ENCODE results near the gene TMEM41B.
"Not testable (repeated sequence)": the region's sequence is repeated elsewhere in the genome, so short reads cannot be mapped to it uniquely, and the experiment has no call there.

Gene TMEM41B, protein sequence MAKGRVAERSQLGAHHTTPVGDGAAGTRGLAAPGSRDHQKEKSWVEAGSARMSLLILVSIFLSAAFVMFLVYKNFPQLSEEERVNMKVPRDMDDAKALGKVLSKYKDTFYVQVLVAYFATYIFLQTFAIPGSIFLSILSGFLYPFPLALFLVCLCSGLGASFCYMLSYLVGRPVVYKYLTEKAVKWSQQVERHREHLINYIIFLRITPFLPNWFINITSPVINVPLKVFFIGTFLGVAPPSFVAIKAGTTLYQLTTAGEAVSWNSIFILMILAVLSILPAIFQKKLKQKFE

DNA sequence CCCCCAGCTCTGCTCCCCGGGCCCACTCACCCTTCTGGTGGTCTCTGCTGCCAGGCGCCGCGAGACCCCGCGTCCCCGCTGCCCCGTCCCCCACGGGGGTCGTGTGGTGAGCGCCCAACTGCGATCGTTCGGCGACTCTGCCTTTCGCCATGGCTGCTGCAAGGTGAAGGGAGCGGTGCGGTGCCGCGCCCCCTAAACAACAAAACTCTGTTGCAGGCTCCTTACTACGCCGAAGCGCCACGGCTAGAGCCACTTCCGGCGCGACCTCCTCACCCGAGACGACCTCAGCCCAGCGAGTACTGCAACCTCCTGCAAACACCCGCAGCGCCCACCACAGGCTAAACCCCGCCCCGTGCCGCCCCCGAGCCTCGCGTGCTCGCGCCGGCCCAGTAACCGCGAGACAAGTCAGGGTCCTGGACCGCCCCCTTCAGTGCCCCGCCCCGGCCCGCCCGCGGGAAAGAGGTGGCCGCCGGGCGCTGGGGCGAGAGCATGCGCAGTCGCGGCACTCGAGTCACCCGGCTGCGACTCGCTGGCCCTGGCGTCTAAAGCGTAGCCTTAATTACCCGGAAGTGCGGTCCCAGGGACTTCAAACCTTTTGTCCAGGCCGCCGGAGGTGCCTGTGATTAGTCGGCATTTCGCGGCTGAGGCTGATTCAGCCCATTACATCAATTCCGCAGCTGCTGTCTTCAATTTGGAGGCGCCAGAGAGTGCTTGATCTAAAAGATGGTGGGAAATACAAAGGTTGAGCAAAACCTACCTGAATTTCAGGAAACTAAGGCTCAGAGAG lies at the start of gene TMEM41B:
Gene TMEM41B (minus strand): TSS at position 303 of the 787 bp plus-strand sequence. CDS start 152 bp downstream, at position 151.
- peak; percentile 95 for DNase-seq

DNA sequence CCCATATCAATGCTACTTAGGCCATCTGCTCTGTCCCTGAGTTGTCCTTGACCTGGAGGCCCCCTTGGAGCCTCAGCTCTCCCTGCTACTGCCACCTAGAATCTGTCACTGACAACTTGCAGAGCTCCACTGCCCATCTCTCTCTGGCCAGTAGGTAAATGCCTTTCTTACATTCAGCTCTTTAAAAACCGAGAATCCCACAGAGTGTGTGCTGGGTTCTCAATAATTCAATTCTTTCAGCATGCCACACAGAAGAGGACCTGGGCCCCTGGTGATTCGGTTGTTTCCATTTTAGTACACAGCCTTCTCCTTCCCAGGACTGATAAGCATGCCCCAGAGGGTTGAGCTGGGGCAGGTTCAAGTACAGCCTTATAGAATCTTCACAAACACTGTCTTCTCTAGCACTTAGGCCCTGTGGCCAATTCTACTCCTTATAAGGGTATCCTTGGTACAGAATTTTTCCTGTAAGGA lies 48.0 kb upstream of the TMEM41B start:
- DNase-seq = no peak

DNA sequence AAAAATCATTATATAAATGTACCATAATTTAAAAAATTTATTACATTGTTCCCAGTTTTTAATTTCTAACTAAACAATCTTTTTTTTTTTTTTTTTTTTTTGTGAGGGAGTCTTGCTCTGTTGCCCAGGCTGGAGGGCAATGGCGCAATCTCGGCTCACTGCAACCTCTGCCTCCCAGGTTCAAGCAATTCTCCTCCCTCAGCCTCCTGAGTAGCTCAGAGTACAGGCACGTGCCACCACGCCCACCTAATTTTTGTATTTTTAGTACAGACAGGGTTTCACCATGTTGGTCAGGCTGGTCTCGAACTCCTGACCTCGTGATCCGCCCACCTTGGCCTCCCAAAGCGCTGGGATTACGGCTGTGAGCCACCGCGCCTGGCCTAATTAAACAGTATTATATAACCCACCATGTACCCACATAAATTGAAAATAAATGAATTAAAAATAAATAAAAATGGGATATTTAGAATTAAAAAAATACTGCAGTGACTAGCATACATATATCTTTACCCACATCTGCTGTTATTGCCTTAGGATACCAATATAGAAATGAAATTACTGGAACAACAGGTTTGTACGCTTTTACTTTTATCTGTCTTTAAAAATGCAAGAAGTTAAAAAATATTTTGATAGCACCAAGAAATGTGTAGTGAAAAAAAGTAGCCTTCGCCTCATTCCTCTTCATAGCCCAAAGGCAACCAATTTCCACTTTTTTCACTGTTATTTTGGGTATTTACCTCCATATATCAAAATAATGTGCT lies 46.6 kb upstream of the TMEM41B start:
- DNase-seq = not testable (repeated sequence)

DNA sequence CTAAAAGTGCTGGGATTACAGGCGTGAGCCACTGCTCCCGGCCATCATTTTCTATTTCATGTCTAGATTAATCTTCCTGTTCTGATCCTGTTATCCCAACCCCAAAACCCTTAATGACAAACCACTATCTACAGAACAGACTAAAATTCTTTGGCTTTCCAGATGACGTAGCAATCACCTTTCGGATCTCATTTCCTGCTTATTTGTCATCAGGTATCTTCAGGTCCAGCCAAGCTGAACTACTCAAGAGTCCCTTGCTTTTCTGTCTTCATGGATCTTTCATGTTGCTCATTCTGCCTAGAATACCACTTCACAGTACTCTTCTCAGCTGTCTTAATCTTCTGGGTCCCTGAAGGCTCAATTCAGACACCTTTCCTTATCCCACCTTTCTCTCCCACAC lies 42.6 kb upstream of the TMEM41B start:
- DNase-seq = no peak

DNA sequence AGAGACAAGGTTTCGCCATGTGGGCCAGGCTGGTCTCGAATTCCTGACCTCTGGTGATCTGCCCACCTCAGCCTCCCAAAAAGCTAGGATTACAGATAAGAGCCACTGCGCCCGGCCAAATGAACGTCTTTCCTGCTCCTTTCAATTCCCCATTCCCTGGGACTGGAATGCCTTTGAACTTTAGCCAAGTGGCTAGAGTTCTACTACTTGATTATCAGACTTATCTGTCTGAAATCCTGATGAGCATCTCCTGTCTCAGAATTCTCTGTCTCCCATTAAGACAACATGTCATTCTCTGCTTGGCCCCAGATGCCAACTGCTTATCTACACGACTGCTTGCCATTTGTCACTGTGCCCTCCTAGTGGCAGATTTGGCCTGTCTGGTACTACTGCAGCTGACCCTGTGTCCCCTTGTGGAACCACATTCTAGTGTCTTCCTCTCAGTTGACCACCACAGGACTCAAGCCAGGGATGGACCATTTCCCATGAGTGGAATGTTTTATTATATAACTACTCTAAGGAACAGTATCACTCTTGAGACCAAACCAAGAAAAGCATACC lies 37.0 kb upstream of the TMEM41B start:
- DNase-seq = no peak

DNA sequence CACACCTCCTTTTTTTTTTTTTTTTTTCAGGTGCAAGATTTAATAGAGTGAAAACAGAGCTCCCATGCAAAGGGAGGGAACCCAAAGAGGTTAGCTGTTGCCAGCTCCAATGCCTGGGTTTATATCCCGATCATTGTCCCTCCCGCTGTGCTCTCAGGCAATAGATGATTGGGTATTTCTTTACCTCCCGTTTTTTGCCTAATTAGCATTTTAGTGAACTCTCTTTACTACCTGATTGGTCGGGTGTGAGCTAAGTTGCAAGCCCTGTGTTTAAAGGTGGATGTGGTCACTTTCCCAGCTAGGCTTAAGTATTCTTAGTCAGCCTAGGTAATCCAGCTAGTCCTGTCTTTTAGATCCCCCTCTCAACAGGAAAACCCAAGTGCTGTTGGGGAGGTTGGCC lies 33.4 kb upstream of the TMEM41B start:
- DNase-seq = not testable (repeated sequence)

DNA sequence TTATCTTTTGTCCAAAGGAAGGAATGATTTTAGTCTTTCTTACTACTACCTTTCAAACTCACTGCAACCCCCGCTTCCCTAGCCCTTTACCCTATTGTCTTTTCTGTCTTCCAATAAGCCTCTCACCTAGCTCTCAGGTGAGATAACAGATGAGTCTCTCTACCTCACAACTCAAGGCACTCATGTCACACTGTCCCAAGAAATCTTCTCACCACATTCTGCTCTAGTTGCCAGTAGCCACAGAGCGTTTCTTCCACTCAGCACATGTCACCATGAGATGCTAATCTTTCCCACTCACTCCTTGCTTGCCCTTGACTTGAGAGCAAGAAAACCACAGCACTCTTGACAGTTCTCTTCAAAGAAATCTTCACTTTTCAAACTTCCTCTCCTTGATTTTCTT lies 32.7 kb upstream of the TMEM41B start:
- DNase-seq = no peak

DNA sequence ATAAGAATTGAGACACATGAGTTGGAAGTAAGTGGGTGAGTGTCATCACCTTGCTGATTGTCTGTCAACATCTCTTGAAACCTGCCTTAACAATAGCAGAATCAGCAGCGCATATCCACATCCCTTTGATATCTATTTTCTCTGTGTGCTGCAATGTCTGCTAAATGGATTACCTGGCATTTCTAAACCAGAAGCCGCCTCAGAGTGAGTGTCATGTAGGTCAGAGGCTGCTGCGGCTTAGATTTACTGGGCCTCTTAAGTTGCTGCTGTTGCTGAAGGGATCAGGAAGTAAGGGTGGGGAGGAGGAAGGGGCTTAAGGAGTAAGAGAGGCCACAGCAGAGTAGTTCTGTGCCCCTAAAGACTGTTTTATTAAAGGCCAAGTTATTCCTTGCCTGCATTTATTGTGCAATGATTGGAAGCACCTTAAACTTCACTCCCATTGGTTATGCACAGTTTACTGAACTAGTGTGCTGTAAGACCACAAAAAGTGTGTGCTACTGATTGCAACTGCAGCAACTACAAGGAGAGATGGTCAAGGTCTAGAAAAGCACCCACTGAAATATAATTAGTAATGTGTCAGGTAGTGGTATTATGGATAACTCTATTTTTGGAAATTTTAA lies 29.8 kb upstream of the TMEM41B start:
- no peak for DNase-seq

DNA sequence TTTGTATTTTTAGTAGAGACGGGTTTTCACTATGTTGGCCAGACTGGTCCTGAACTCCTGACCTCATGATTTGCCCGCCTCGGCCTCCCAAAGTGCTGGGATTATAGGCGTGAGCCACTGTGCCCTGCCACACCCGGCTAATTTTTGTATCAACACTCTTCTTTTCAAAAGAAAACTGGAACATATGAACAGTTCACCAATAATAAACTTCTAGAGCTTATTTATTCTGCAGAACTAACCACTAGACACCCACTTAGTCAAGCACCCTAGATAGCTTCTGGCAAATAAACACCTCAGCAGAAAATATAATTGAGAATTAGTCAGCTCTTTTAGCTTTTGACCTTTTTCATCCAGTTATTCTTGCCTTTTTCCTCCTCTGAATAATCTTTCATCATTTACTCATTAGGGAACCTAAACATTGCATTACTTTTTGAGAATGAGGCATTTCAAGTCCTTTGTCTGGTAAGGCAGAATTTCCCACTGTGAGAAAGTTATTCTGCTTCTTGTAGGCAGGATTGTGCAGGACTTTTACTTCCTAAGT lies 27.3 kb upstream of the TMEM41B start:
- DNase-seq = no peak

DNA sequence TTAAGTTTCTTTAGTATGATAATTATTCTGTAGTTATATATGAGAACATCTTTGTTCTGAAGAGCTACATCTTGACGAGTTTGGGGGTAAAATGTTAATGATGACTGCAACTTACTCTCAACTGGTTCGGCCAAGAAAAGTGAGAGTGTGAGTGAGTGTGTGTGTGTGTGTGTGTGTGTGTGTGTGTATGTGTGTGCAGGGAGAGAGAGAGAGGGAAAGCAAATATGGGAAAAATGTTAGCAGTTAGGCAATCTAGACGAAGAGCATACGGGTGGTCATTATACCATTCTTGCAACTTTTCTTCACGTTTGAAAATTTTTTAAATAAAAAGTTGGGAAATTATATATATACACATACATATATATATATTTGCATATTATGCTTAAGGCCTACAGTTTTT lies 18.3 kb upstream of the TMEM41B start:
- DNase-seq = no peak

DNA sequence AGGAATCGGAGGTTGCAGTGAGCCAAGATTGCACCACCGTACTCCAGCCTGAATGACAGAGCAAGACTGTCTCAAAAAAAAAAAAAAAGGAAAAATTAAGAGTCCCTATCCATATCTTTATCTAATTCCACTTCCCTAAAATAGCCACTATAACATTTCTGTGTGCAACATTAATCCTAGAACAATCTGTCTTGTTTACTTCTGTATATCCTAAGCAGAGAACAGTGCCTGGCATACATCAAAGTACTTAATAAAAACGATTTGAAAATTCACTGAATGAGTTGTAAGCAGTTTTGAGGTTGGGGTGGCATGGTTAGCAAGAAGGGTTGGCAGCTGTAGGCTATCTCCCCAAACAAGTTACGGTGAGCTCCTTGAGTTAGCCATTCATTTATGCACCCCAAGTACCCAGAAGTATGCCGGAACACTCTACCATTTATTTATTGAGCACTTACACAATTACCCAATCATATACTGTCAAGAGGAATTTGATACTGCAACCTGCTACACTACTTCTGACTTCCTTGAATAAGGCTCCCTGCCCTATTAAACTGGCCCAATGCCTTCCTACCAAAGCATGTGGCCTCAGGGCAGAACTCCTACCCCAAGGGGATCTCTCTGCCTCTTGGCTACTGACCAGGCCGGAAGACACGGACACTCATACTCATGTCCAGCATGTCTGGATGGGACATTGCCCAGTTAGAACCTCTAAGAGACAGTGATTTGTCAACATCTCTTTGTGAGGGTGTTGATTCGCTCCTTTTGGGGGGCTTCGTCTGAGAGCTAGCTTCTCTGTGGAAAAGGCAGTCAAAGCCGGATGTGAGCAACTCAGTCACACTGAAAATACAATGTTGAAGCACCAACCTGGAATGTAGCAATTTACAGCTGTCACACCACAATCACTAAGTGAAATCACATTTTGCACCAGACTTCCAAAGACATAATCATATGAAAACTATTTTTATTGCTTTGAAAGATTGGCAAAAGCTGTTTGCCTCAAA lies 16.3 kb upstream of the TMEM41B start:
- no peak for DNase-seq

DNA sequence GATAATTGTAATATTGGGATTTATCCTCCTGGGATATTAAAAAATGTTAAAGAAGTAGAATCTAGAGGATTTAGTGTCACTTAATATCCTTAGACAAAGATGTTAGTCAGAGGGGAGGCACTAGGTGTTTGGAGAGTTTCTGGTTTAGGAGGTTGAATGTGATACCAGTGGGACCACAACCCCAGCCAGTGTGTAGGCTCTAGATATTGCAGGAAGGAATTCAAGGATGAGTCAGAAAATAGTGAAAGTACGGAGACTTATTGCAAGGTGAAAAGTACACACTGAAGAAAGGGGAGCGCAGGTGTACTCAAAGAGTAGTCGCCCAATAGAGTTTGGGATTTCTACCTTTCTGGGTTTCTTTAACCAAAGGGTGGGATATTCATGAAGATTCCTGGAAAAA lies 5.7 kb upstream of the TMEM41B start:
- DNase-seq = no peak

DNA sequence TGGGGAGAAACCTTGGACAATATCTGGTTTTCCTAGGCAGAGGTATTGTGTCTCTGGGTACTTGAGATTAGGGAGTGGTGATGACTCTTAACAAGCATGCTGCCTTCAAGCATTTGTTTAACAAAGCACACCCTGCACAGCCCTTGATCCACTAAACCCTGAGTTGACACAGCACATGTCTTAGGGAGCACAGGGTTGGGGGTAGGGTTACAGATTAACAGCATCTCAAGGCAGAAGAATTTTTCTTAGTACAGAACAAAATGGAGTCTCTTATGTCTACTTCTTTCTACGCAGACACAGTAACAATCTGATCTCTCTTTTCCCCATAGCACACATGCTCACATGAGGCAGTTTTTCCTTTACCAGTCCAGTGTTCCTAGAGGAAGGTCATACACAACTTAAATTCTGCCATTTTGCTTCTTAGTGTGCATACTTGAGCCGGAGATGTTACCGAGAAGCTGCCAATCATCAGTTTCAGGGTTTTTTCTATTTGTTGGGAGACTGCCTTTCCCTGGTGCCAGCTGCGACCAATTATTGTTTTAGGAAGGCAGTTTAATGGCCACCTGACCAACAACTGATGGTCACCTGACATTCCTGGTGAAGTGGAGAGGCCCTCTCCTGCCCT lies 5.1 kb upstream of the TMEM41B start:
- not testable (repeated sequence) for DNase-seq

DNA sequence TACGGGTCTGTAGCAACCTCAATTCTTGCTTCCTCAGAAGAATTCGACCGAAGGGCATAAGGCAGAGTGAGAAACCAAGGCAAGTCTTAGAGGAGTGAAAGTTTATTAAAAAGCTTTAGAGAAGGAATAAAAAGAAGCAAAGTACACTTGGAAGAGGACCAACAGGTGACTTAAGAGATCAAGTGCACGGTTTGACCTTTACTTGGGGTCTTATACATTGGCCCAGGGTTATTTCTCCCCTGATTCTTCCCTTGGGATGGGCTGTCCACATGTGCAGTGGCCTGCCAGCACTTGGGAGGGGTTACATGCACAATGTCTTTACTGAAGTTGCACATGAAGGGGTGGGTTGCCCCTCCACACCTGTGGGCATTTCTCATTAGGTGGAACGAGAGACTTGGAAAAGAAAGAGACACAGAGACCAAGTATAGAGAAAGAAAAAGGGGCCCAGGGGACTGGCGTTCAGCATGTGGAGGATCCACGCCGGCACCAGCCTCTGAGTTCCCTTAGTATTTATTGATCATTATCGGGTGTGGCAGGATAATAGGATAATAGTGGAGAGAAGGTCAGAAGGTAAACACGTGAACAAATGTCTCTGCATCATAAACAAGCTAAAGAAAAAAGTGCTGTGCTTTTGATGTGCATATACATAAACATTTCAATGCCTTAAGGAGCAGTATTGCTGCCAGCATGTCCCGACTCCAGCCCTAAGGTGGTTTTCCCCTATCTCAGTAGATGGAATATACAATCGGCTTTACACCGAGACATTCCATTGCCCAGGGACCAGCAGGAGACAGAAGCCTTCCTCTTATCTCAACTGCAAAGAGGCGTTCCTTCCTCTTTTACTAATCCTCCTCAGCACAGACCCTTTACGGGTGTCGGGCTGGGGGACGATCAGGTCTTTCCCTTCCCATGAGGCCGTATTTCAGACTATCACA lies 4.3 kb upstream of the TMEM41B start:
- not testable (repeated sequence) for DNase-seq

DNA sequence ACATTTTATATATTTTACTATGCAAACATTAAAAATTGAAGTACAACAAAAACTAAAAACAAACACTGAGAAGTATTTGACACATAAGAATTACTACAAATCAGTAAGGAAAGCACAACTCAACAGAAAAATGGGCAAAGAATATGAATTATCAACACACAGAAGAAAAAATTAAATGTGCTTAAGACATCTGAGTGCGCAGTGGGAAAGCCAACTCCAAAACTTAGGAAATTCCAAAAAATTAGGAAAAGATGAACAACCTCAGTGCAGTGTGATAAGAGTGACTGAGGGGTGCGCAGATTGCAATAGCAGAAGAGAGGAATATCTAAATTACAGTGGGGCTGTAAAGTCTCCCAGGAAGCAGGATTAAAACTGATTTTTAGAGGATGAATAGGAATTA lies 1.9 kb upstream of the TMEM41B start:
- DNase-seq = no peak

DNA sequence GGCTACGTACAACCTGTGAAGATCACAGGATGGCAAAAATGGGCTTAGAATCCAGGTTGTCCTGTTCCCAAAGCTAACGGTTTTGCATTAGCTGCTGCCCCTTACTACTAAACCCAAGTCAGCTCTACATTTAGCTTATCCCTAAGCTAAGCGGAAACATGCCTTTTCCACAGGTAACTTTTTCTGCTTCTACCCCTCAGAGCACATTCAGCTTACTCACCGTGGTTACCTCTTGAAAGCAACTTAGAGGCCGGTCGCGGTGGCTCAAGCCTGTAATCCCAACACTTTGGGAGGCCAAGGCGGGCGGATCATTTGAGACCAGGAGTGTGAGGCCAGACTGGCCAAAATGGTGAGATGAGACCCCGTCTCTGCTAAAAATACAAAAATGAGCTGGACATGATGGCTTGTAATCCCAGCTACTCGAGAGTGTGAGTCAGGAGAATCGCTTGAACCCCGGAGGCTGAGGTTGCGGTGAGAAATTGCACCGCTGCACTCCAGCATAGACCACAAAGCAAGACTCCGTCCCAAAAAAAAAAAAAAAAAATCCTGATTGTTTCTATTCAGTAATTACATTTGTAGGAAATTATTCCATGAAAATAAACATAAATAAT lies 790 bp upstream of the TMEM41B start:
- no peak for DNase-seq

DNA sequence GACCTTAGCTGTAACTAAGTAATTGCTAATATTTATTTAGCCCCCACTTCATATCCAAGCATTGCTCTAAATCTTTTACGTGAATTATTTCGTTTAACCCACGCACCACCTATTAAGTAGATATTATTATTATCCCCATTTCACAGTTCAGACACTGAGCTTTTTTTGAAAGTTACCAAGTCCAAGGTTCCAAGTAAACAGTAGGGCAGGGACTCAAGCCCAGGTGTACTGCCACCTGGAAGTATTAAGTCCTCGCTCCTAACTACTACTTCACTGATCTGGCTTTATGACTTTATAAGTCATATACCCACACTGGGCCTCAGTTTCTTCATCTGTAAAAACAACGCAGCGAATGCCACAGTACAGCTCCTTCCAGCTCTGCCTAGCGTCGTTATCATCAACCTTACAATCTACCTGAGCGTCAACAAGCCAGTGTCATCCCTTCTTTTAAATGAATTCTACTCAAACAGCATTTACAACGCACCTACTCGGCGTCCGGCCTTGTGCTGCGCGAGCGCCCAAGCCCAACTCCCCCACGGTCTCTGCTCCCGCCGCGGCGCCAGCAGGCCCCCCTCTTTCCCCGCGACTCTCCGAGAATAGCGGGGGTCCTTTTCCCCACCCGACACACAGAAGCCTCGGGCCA lies 624 bp downstream of the TMEM41B start:
- DNase-seq = no peak

DNA sequence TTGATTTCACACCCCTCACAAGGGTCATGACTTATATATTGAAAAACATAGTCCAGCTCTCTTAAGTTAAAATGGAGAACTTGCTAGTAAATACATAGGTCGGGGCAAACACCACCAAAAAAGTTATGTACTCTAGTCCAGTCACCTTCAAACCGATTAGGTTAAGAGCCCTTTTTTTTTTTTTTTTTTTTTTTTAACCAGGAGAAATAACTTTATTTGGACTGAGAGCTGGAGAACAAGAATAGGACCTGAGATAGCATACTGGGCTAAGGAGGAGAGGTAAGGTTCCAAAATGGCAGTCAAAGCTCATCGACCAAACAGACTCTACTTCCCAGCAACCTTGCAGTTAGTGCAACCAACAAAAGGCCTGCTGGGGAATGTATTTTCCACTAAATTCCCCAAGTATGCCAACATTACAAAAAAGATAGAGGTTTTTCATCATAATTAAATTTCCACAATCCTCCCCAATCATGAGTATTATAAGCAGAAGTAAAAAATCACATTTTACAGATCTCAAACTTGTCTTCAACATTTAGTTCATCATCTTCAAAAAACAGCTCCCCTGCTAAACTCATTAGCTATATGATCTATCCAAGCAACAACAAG lies 3.8 kb downstream of the TMEM41B start:
- no peak for DNase-seq
